Pons (tissue), 1 donor: ENCODE data around the gene SAP30BP.

Experiments
- DNase-seq: peaks from one replicate; pipeline ENCODE4 v3.0.0-alpha.2; 2016; ENCODE audit warnings: low spot score

The SAP30BP gene

DNA sequence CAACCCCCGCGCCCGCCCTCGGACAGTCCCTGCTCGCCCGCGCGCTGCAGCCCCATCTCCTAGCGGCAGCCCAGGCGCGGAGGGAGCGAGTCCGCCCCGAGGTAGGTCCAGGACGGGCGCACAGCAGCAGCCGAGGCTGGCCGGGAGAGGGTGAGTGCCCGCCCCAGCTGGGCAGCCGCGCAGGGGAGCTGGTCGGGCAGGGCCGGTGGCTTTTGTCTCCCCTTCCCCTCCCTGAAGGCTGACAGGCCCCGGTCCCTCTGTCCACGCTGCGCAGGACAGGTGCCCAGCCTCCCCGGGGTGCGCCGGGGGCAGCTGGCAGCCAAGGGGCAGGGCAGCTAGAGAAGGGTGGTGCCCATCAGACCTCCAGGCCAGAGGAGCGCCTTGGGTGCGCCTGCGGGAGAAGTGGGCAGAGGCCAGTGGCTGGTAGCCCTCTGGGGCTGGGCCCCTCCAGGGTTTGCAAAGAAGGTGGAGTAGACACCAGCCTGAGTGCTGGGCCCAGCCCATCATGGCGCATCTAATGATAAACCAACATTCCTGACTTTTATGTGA is 54.4 kb downstream of the SAP30BP start:
- DNase-seq, result no peak

DNA sequence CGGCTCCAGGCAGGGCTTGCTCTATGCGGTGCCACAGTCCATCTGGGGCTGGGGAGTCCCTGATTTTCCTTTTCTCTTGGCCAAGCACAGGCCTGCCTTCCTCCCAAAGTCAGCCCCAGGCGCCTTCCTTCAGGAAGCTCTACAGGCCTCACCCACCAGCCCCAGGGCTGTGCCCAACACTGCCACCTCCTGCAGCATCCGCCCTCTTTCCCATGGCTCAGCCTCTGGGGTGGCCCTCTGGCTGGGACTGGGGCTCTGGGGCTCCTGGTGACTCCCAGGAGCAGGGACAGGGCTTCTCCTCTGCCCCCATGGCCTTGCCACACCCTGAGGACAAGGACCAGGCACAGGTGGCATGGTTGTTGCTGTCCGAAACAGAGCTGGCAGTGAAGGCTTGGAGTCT is 54.9 kb downstream of the SAP30BP start:
- DNase-seq, result no peak

DNA sequence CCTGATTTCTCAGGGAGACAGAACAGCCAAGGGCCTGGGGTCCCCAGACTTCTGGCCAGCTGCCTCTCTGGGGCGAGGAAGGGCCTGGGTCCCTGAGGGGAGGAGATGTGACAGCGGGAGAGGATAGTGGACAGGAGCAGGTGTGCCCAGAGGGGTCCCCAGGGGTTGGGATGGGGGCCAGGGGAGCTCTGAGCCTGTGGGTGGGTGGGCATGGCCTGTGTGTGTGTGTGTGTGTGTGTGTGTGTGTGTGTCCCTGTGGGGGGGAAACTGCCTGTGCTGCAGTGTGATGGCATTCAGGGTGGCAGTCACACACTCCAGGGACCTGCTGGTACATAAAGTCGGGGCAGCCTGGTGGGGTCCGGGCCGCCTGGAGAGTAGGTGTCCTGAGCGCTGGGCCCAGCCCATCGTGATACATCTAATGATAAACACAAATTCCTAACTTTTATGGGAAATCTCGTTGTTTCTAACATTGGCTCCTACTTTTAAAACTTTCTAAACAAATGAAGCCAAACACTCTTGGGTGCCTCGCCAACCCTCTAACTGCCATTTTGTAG is 55.5 kb downstream of the SAP30BP start:
- no peak for DNase-seq

DNA sequence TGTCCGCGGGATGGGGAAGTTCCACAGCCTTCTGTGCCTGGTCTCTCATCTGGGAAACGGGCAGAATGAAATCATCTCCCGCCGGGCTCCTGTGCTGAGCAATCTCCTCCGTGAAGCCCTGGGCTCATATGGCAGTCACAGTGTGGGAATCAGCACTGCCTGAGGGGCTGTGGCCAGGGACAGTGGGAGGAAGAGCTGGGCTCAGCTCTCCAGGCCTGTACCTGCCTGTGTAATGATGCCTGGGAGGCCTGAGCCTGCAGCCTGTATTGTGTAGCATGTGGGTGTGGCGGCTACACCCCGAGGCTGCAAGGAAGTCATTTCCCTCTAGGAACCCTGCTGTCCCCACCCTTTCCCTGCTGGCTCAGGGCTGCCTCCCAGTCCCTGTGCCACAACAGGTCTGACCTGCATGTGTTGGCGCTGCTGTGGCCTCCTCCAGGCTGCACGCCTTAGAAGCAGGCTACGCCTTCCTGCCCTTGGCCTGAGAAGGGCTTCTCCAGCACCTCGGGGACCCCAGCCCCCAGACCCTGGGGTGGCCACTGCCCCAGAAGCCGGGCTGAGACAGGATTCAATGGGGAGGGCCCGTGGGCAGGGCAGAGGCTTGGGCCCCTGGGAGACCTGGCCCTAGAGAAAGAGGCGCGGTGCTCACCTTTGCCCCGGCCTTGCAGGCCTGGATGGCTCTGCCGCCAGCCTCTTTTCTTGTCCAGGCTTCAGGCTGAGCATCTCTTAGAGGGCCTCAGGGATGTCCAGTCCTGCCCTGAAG is 56.2 kb downstream of the SAP30BP start:
- DNase-seq, result no peak

DNA sequence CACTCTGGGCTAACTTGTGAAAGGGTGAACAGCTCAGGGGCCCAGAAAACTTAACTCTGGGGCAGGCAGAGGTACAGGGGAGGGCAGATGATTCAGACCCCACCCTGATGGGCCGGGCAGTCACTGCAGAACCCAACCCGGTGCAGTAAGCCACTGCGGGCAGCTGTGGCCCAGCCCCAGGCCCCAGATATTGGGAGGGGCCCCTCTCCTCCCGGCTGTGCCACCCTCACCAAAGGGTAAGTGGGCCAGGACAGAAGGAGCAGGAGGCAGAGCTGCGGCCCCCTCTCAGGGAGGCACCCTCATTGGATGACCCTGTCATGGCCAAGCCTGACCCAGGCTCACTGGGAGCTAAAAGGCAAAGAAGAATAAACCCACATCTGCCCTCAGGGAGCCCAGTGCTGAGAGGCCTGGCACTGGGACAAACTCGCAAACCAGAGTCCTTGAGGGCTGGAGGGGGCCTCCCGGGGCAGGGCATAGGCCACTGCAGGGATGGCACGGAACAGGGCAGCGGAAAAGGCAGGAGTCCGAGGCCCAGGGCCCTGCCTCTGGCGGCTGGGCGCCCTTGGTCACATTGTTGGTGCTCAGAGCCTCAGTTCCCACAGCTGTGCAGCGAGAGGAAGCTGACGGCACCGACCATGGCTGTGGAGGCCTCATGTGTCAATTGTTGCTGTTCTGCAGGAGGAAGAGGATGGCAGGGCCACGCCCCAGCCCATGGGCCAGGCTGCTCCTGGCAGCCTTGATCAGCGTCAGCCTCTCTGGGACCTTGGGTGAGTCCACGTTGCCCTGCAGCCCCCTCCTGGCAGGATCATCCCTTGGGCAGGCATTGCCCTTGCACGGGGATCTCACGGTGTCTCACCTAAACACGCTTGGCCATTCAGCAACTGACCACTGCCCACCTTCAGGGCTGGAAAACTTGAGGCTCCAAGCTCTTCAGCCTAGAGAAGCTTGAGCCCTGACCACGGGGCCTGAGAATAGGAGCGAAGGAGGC is 57.2 kb downstream of the SAP30BP start:
- no peak for DNase-seq

DNA sequence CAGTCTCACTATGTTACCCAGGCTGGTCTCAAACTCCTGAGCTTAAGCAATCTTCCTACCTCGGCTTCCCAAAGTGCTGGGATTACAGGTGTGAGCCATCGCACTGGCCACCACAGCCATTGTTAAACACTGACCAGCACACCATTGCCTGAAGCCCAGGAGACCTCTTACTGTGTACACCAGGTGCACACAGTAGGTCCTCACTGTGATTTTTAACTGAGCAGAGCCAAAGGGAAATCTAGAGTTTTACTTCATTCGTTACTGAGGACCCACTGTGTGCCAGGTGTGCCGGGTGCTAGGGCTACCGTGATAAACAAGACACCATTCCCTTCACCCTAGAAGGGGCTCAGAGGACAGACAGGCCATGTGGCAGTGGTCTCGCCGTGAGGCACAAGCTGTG is 58.4 kb downstream of the SAP30BP start:
- DNase-seq, result no peak

DNA sequence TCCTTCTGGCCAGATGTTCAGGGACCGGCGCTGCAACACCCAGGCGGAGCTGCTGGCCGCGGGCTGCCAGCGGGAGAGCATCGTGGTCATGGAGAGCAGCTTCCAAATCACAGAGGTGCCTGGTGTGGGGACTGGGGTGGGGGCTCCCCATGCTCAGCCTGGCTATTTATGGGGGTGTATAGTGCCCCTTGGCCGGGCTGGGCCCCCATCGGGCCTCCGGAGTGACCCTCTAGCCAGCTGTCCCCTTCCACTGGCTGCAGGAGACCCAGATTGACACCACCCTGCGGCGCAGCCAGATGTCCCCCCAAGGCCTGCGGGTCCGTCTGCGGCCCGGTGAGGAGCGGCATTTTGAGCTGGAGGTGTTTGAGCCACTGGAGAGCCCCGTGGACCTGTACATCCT is 60.3 kb downstream of the SAP30BP start:
- no peak for DNase-seq

DNA sequence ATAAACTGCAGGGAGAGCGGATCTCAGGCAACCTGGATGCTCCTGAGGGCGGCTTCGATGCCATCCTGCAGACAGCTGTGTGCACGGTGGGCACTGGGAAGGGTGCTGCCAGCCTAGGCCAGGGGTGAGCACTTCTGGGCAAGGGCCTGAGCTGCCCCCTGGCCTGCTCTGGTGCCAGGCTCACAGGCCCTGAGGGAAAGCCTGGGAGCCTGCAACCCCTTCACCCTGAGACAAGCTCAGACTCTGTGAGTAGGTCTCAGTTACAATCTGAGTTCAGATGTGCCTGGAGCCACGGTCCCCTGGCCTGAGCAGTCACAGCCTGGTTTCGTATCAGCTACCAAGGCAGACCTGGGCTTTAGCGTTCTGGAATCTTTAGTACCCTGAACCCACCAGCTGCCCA is 62.2 kb downstream of the SAP30BP start:
- DNase-seq, result no peak

DNA sequence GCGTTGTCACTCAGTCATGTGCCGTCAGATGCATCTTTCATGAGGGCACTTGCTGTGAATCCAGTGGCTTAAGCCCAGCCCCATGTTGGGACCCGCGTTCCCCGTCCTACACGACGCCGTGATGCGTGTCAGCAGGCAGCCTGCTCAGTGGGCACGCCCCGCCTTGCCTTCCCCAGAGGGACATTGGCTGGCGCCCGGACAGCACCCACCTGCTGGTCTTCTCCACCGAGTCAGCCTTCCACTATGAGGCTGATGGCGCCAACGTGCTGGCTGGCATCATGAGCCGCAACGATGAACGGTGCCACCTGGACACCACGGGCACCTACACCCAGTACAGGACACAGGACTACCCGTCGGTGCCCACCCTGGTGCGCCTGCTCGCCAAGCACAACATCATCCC is 62.9 kb downstream of the SAP30BP start:
- no peak for DNase-seq

DNA sequence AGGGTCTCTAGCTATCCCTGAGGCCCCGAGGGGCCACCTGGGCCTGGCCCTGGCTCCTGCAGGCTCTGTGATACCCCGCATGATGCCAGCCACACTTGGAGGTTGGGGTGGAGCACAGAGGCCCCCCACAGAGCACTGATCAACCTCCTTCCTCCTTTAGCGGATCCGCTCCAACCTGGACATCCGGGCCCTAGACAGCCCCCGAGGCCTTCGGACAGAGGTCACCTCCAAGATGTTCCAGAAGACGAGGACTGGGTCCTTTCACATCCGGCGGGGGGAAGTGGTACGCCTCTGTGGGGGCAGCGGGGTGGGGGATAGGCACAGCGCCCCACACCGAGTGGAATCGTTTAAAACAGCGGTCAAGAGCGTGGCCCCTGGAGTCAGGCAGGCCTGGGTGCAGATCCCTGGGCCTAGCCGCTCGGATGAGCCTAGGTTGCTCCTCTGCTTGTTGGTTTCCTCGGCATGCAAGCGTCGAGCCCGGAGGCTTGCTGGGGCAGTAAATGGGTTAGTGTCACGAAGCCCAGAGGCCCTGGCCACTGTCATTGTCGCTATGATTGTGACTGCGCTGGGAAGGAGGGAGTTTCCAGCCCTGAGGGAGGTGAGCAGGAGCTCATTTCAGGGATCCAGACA is 64.1 kb downstream of the SAP30BP start:
- DNase-seq, result no peak

DNA sequence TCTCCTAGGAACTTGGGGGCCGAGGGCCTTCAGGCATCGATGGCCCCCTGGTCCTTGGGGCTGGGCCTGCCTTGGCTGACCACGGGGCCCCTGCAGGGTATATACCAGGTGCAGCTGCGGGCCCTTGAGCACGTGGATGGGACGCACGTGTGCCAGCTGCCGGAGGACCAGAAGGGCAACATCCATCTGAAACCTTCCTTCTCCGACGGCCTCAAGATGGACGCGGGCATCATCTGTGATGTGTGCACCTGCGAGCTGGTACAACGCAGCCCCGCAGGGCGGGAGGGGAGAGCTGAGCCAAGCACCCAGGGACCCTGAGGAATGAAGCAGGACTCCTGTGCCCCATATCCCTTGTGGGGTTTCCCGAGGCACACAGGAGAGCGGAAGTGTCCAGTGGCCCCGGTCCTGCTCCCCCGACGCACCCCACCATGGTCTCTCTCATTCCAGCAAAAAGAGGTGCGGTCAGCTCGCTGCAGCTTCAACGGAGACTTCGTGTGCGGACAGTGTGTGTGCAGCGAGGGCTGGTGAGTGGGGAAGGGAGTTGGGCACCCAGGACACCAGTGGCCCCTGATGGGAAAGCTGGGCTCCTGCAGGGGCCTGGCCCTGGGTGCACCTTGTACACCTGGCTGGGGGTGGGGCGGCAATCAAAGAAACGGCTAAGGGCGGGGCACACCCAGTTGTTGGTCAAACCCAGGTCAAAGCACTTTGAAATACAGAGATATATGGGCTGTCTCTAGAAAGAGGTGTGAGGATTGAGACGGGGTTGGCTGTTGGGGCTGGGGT is 64.8 kb downstream of the SAP30BP start:
- no peak for DNase-seq

DNA sequence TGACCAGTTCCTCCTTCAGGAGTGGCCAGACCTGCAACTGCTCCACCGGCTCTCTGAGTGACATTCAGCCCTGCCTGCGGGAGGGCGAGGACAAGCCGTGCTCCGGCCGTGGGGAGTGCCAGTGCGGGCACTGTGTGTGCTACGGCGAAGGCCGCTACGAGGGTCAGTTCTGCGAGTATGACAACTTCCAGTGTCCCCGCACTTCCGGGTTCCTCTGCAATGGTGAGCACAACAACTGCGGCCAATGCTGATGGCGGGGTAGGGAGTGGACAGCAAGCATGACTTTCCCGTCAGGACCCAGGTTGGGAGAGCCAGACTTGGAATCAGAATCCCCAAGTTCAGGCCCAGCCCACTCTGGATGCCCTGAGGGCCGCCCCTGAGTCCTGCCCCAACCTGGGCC is 66.3 kb downstream of the SAP30BP start:
- DNase-seq, result no peak

DNA sequence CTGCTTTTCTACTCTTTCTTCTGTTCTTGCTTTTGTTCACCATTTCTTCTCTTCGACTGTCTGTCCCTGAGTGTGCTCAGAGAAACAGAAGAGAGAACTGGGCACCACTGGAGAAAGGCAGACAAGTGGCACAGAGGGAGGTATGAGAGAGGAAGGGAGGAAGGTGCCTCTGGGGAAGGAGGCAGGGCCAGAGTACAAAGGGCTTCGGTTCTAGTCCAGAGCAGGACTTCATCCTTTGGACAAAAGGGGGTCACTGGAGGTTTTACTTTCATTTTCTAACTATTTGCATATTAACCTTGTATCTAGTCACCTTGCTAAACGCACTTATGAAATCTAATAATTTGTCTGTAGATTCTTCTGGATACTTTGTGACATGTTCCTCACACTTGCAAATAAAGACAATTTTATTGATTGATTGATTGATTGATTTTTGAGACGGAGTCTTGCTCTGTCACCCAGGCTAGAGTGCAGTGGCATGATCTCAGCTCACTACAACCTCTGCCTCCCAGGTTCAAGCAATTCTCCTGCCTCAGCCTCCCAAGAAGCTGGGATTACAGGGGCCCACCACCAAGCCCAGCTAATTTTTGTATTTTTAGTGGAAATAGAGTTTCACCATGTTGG is 67.6 kb downstream of the SAP30BP start:
- DNase-seq, result no peak

DNA sequence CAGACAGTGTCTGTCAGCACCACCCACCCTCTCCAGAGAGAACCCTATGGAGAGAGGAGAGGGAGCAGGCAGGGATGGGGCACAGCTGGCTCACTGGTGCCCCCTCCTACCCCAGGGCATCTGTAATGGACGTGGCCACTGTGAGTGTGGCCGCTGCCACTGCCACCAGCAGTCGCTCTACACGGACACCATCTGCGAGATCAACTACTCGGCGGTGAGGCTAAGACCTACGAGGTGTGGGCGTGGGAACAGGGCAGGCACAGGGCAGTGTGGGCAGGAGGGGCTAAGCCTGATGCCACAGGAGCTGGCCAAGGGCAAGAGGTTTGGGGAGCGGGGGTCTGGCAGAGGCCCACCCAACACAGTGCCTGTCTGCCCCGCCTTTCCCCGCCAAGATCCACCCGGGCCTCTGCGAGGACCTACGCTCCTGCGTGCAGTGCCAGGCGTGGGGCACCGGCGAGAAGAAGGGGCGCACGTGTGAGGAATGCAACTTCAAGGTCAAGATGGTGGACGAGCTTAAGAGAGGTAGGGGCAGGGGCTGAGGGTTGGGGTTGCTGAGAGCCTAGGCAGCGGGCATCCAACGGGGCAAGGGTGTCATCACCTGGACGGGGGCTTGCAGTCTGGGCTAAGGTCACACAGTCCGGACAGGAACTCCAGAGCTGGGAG is 69.2 kb downstream of the SAP30BP start:
- no peak for DNase-seq

DNA sequence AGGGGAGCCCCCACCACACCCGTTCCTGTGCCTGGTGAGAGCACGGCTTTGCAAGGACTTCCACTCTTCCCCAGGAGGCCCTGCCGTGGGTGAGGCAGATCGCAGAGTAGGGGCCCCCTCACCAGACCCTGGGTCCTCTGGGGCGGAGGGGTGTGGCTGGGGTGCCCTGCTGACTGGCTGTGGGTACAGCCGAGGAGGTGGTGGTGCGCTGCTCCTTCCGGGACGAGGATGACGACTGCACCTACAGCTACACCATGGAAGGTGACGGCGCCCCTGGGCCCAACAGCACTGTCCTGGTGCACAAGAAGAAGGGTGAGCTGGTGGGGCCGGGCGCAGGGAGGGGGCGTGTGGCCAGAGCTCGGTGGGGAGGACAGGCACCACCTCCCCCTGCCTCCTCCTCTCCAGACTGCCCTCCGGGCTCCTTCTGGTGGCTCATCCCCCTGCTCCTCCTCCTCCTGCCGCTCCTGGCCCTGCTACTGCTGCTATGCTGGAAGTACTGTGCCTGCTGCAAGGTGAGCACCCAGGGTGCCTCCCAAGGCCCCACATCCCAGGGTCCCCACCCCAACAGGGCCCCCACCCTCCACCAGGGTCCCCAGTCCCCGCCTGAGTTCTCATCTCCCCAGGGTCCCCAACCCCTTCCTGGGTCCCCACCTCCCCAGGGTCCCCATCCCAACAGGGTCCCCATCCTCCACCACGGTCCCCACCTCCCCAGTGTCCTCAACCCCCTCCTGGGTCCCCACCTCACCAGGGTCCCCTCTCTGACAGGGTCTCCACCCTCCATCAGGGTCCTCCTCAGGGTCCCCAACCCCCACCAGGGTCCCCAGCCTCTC is 70.2 kb downstream of the SAP30BP start:
- DNase-seq, result no peak

DNA sequence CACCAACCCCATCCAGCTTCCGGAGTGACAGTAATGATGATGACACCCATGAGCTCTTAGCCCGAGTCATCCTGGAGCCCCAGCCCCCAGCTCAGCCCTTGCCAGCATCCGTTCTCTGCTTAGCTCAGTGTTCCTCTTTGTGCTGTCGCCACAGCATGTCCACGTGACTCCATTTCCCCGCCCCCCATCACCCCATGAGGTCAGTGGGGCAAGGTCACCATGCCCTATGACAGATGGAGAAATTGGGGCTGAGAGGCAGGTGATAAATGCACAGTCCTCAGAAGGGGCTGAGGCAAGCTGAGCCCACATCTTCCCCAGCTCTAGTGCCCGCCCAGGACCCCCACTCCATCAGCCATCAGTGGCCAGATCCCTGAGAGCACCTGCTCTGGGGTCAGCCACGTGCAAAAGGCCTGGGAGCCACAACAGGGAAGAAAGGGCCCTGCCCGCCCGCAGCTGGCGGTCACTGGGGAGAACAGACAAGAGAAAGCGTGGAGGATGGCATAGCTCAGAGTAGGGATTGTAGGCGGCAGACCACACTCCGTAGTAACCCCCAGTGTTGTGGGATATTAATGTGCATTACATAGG is 71.2 kb downstream of the SAP30BP start:
- DNase-seq, result no peak

DNA sequence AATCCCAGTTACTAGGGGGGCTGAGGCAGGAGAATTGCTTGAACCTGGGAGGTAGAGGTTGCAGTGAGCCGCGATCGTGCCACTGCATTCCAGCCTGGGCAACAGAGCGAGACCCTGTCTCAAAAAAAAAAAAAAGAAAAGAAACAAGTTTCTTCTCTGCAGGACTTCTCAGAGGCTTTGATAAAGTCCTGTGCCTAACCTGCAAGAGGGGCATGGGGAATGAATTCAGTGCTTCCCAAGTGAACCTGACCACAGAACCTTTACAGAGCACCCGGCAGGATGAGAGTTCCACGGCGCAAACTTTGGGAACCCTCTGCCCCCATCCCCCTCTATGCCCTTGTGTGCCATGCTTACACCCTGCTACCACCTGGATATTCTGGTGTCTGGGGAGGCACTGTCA is 72.0 kb downstream of the SAP30BP start:
- no peak for DNase-seq

DNA sequence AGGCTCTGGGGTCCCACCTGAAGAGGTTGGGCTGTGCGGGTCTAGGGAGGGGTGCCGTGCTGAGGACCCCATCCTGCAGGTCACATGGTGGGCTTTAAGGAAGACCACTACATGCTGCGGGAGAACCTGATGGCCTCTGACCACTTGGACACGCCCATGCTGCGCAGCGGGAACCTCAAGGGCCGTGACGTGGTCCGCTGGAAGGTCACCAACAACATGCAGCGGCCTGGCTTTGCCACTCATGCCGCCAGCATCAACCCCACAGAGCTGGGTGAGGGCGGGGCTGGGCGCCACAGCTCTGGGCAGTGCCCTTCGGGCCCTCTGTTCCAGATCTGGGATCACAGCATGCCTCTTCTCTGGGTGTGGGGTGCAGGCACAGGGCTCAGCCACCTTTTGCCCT is 72.7 kb downstream of the SAP30BP start:
- no peak for DNase-seq

DNA sequence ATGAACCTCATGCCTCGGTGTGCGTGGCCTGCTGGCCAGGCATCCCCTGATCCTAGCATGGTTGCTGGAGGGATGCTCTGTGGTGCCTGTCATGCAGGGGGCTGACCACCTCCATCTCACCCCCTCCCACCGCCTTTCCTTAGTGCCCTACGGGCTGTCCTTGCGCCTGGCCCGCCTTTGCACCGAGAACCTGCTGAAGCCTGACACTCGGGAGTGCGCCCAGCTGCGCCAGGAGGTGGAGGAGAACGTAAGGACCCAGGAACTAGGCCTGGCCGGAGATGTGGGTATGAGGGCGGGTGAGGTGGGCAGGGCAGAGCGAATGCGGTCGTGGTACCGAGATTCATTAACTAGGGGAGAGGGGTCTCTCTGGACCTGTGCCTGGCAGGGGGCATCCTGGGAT is 73.1 kb downstream of the SAP30BP start:
- DNase-seq, result no peak
